ENCODE measurements around the gene MFAP2. TPM values are rescaled to one million over a fixed set of nuclear protein-coding genes. Genes with fewer than 3 reads are reported as not detected.
A peak's percentile ranks its signal among the peaks of the same experiment; 100 is the strongest.

Gene MFAP2
- total RNA-seq, 1 experiment from 2014 or later, result 123 TPM

DNA sequence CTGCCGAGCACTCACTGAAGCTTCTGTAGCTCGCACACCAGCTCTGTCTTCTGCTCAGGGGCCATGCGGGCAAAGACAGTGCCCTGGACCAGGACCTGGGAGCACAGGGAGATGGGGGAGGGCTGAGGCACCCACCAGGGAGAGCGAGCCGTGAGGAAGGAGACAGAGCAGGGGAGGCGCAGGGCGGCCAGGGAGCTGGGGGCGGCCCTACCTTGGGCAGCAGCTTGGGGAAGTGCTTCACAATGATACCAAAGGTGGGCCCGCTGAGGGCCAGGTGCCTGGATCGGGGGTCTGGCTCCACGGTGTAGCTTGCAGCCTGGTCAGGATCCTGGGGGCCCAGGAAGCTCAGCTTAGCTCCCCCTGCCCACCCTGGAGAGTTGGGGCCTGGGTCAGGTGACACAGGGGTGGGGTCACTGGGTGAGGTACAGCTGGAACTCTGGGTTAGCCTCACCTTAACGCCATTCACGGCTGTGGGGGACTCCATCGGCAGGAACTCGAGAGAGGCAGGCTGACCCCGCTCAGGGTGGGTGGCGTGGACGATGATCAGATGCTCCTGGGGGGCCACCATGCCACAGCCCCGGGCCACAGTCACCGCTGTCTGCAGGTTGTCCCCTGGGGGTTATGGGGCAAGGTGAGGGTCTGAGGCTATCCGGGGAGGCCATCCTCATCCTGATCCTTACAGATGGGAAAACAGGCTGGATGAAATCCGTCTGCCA is 9.4 kb upstream of the MFAP2 start:
- Histone ChIP-seq H3K27me3 (no peaks in the 10 kb centered on the region), H3K9me3 (no peaks in the 10 kb centered on the region), H3K36me3 (peaks cover 11% of the 10 kb centered on the region), H3K4me3 (no peak overlapping the region)
- DNase-seq, result no peak

DNA sequence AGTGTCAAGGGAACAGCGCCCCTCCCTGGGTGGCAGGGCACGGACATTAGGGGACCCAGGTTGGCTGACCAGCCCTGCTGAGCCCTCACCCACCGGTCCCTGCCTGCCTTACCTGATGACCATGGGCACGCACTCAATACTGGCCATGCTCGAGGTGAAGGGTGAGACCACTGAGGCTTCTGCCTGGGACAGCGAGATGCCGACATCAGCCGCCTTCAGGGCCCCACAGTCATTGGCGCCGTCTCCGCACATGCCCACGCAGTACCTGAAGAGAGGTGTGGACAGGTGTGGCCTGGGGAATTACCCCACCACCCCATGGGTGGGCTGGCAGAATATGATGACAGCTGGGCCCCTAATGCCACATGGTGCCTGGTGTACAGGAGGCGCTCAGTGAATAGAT is 7.8 kb upstream of the MFAP2 start:
- no peaks in the 10 kb centered on the region for H3K9me3 ChIP-seq
- H3K36me3 ChIP-seq, result peaks cover 16% of the 10 kb centered on the region
- no peak for DNase-seq
- H3K4me3 ChIP-seq, result no peak overlapping the region
- H3K27me3 ChIP-seq, result no peaks in the 10 kb centered on the region

DNA sequence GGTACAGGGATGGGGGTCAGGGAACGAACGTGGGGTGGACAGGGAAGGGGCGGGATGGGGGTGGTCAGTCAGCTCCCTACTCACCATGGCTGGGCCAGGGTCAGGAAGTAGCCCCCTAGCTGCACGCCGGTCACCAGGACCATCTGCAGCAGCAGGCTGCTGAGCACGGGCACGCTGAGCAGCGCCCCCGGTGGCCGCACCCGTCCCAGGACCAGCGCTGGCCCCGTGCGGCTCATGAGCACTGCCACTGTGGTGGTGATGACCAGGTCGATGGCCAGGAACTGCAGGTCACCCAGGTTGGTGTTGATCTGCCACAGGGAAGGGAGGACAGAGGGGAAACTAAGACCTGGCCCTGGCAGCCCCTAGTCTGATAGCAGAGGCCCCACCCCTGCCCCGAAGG is 6.5 kb upstream of the MFAP2 start:
- Histone ChIP-seq H3K27me3 (no peaks in the 10 kb centered on the region), H3K36me3 (peaks cover 16% of the 10 kb centered on the region), H3K4me3 (no peak overlapping the region), H3K9me3 (no peaks in the 10 kb centered on the region)
- DNase-seq, result no peak

DNA sequence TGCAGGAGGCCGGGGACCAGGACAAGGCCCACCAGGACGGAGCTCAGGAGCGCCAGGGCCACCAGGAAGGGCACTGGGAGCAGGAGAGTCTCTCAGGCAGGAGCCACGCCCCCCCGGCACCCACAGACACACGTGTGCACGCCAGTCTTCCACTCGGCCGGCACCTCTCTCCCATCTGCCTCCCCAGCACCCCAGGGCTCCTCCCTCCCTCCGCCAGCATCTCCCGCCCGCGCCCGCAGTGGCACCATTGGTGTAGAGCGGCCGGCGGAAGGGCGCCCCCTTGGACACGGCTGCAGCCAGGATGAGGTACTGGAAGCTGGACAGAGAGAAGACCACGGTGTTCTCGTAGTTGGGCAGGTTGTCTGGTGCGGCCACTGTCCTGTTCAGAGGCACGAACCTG is 6.1 kb upstream of the MFAP2 start:
- no peak for DNase-seq
- no peaks in the 10 kb centered on the region for H3K9me3 ChIP-seq
- H3K36me3 ChIP-seq, result peaks cover 16% of the 10 kb centered on the region
- H3K27me3 ChIP-seq, result no peaks in the 10 kb centered on the region
- H3K4me3 ChIP-seq, result no peak overlapping the region

DNA sequence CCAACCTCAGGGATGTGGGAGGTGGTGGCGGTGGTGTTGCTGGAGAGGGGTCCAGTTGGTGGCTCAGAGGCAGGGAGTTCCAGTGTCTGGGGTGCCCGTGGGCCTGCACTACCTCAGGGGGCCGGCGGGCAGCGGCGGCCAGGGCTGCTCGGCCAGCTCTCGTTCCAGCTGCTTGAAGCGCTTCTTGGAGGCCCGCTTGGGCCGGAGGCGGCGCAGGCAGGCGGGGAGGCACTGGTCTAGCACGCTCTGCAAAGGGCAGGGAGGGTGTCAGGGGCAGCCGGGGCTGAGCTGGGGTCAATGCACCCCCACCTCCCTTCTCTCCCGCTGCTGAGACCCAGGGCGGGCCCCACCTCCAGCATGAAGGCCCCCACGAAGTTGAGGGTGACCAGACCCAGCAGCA is 5.7 kb upstream of the MFAP2 start:
- Histone ChIP-seq H3K4me3 (no peak overlapping the region), H3K27me3 (no peaks in the 10 kb centered on the region), H3K36me3 (peaks cover 16% of the 10 kb centered on the region)

DNA sequence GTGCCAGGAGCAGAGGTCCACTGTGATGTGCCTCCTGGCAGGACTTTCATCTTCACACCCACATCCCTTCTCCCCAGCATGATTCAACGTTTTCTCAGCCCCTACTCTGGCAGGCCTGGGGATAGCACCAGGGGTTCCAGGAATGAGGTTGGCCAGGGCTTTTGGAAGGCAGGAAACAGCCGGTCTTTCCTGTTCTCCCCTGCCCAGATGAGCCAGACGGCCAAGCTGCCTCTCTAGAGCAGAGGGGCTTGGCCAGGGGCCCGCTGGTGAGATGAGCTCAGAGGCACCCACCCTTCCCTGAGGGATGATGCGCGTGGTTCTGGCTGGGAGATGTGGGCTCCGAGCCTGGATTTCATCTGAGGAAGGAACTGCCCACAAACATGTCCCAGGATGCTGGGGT is 4.3 kb upstream of the MFAP2 start:
- DNase-seq, result peak; percentile 100
- Histone ChIP-seq H3K4me3 (no peak overlapping the region), H3K36me3 (peaks cover 16% of the 10 kb centered on the region), H3K27me3 (no peaks in the 10 kb centered on the region), H3K9me3 (no peaks in the 10 kb centered on the region)

More for the DNA sequence above, 5.7 kb upstream of the MFAP2 start:
- no peak for DNase-seq
- no peaks in the 10 kb centered on the region for H3K9me3 ChIP-seq

DNA sequence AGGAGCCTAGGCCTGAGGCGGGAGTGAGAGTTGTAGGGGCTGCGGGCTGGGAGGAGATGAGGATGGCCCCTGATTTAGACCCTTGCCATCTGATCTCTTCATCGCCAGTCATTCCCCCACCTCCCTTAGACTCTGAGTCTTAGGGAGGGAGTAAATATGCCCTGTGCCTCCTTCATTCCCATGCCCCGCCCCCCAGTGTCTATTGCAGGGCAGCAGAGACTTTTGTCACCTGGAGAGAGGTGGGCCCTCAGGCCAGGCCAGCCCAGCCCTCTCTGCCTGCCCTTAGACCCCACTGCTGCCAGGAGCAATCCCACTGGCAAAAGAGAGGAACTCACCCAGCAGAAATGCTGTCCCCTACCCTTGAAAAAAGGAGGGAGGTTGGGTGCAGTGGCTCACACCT is 3.2 kb upstream of the MFAP2 start:
- DNase-seq, result no peak

DNA sequence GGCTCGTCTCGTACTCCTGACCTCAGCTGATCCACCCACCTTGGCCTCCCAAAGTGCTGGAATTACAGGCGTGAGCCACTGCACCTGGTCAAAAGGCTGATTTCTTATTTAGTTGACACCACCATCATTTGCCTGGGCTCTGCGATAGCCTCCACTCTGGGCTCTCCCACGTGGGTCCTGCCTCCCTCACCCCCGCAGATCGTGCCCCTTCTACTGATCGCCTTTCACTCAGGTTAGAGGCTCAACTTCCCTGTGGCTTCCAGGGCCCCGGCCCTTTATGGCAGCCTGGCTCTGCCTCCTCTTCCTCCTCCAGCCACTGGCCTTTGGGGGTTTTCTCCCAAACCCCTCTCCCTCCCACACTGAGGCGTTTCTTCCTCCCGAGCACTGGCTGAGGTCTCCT is 2.5 kb upstream of the MFAP2 start:
- Histone ChIP-seq H3K27me3 (no peaks in the 10 kb centered on the region), H3K9me3 (no peaks in the 10 kb centered on the region), H3K36me3 (peaks cover 25% of the 10 kb centered on the region), H3K4me3 (no peak overlapping the region)
- no peak for DNase-seq

More for the DNA sequence above, 3.2 kb upstream of the MFAP2 start:
- H3K27me3 ChIP-seq, result no peaks in the 10 kb centered on the region
- no peak overlapping the region for H3K4me3 ChIP-seq
- no peaks in the 10 kb centered on the region for H3K9me3 ChIP-seq
- peaks cover 22% of the 10 kb centered on the region for H3K36me3 ChIP-seq

DNA sequence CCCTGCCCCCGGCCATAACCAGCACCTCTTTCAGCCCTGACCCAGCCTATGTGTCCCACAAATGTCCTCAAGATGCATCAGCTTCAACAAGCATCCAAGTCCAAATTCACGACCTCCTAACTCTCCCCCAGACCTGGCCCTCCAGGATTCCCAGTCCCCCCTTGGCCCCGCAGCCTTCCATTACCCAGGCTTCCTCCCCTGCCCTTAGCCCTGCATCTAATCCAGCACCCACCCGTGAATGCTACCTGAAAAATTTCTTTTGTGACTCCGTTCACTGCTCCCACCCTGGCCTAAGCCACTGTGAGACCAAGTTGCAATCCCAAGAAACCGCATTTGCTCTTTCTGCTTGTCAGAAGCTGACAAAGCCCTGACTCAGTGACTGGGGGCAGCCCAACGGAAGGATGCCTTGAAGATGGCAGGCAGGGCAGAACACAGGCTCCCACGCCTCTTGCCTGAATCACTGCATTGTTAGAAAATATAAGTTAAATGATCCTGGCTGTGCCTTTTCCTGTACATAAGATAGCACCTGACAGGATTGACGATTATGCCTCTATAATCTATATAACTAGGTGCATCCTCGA is 939 bp upstream of the MFAP2 start:
- H3K27me3 ChIP-seq, result no peaks in the 10 kb centered on the region
- H3K36me3 ChIP-seq, result peaks cover 37% of the 10 kb centered on the region
- no peaks in the 10 kb centered on the region for H3K9me3 ChIP-seq
- peak; percentile 93 for DNase-seq
- H3K4me3 ChIP-seq, result peak overlapping the region; percentile 75

DNA sequence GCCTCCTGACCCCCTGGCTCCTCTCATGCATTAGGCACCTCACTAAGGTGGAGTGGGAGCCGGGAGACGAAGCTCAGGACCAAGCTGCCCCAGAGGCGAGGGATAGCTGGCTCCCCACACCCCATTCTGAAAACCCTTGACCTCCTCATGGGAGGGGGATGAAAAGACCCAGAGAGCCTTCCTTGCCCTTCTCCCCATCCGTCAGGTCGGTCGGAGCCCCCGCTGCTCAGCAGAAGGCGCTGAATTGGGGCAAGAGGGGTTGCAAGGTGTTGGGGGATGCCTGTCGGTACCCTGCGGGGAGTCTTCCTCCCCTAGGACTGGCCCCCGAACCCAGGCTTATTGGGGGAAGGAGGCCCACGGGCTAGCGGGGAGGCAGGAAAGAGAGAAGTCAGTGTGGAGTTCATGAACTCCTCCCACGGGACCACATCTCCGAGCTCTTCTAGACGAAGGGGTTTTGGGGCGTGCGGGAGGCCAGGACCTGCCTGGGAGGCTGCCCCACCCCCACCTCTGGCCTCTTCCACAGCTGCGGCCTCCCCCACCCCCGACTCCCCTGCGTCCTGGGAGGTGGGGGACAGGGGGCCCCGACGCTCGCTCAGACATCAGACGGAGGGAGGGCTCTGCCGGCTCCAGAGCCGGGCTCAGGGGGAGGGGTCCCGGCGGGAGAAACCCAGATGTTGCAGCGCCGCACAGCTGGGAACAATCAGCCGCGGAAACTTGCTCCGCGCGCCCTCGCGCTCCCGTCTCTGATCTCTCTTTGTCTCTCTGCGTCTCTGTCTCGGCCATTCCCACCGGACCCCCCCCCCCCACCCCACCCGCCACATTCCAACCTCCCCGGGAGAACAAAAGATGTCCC is 719 bp downstream of the MFAP2 start:
- peak; percentile 53 for DNase-seq
- Histone ChIP-seq H3K4me3 (peak overlapping the region; percentile 75), H3K9me3 (no peaks in the 10 kb centered on the region), H3K36me3 (peaks cover 50% of the 10 kb centered on the region), H3K27me3 (no peaks in the 10 kb centered on the region)

DNA sequence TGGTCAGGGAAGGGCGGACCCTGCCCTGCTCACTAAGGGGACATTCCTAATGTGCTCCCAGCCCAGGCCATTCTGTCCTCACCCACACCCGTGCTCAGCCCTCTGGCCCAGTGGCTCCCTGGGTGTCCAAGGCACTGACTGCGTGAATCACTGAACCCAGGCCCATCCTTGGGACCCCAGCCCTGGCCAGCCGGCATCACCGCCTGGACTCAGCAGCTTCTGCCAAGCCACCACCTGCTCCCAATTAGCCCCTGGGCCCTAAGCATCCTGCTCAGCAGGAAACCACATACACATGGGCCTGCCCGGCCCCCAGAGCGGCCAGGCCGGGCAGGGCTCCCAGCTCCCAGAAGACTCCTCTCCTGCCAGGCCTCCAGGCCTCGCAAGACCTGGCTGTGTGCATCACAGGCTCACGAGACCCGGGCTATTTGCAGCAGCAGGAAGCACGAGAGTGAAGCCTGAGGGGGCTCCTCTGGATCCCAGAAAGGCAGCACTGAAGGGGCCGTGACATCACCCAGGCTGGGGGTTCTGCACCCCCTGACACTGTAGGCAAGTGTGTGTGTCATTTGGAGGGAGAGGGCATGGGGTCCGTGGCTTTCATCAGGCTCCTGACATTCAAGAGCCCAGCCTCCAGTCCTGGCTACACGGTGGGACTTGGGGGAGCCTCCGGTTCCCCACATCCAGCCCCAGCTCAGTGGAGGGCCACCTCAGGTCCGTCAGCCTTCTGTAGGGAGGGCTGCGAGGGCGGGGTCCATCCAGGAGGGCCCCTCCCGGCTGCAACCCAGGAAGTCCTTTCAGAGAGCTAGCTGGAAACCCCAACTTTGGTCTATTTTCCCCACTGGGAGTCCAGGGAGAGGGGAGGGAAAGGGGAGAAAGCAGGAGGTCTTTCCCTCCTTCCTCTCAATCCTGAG is 1.6 kb downstream of the MFAP2 start:
- Histone ChIP-seq H3K27me3 (no peaks in the 10 kb centered on the region), H3K4me3 (peak overlapping the region; percentile 75), H3K36me3 (peaks cover 49% of the 10 kb centered on the region), H3K9me3 (no peaks in the 10 kb centered on the region)
- DNase-seq, result peak; percentile 93

DNA sequence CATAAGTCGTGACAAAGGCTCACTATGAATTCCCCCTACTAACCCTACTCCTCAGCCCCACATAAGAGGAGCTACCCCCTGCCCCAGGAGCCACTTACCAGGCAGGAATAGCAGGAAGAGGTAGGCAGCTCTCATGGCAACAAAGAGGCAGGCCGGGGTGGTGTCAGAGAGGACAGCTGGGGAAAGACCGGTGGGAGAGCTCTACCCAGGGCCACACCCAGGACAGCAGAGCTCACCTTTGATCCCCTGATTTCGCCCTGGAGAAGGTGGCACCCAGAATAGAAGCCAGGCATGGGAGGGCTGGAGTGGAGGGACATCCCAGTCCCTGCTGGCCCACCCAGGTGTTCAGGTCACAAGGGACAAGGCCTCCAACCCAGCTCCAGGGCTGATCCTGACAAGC is 2.3 kb downstream of the MFAP2 start:
- DNase-seq, result no peak
- Histone ChIP-seq H3K36me3 (peaks cover 48% of the 10 kb centered on the region), H3K9me3 (no peaks in the 10 kb centered on the region), H3K27me3 (no peaks in the 10 kb centered on the region), H3K4me3 (peak overlapping the region; percentile 75)

DNA sequence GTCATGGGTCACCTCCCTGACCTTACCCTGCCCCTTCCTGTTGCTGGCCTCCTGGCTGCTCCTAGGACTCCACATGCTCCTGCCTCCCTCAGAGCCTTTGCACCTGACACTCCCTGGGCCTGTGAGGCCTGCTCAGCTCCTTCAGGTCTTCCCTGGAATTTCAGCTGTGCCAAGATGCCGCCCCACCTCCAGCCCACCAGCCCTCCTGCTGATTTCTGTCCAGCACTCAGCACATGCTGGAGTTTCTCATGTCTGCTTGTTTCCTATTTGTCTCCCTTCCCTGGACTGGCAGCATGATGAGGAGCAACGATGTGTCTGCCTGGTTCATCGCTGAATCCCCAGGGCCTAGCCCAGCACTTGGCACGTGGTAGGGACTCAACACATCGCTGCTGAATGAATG is 3.0 kb downstream of the MFAP2 start:
- DNase-seq, result no peak
- Histone ChIP-seq H3K27me3 (no peaks in the 10 kb centered on the region), H3K4me3 (no peak overlapping the region), H3K9me3 (no peaks in the 10 kb centered on the region), H3K36me3 (peaks cover 48% of the 10 kb centered on the region)

DNA sequence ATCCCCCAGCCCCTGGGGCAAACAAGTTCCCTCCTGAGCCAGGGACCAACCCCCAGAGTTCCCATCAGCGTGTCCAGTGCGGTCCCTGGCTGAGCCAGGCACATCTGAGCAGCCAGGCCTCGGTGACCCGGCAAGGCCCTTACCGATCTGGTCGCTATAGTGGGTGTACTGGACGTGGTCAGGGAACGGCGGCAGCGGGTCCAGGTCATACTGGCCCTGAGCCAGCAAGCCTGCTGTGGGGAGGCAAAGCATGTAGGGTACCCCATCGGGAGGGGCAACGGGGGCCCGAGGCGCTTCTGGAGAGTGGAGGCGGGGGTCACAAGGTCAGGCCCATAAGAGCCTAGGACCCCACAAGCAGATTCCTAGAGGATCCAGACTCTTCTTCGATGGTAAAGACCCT is 3.5 kb downstream of the MFAP2 start:
- H3K36me3 ChIP-seq, result peaks cover 48% of the 10 kb centered on the region
- no peaks in the 10 kb centered on the region for H3K9me3 ChIP-seq

DNA sequence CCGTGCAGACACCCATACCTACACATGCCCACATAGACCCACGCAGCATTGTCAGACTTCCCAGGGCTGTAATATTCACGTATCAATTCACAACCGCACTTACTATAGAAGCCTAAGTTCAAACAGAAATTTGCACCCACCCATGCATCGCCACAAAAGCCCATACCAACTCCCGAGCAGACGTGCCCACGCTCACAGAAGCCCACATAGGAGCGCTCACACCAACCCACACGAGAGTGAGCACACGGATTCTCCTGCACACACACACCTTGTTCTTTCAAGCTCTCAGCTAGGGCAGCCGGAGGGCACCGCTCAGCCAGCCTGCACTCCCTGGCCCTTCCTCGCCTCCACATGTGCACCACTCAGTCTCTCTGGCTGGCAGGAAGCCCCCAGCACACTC is 4.6 kb downstream of the MFAP2 start:
- Histone ChIP-seq H3K36me3 (peaks cover 51% of the 10 kb centered on the region), H3K27me3 (no peaks in the 10 kb centered on the region), H3K4me3 (no peak overlapping the region), H3K9me3 (no peaks in the 10 kb centered on the region)
- no peak for DNase-seq

More for the DNA sequence above, 3.5 kb downstream of the MFAP2 start:
- no peak overlapping the region for H3K4me3 ChIP-seq
- H3K27me3 ChIP-seq, result no peaks in the 10 kb centered on the region
- DNase-seq, result no peak

DNA sequence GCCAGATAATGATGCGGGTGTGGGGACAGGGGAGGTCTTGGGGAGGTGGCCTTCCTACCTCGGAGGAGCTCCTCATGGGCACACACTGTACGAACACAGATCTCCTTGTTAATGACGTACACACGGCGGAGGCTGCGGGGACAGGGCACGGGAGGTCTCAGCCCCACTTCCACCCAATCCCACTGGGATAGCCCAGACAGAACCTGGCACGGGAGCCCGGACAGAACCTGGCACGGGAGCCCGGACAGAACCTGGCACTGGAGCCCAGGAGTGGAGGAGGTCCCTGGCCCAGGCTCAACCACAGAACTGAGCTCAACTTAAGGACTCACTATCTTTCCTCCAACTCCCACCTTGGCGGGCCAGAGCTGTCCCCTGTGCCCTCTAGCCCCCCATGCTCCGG is 5.2 kb downstream of the MFAP2 start:
- no peak for DNase-seq
- Histone ChIP-seq H3K4me3 (no peak overlapping the region), H3K36me3 (peaks cover 51% of the 10 kb centered on the region), H3K9me3 (no peaks in the 10 kb centered on the region), H3K27me3 (no peaks in the 10 kb centered on the region)

DNA sequence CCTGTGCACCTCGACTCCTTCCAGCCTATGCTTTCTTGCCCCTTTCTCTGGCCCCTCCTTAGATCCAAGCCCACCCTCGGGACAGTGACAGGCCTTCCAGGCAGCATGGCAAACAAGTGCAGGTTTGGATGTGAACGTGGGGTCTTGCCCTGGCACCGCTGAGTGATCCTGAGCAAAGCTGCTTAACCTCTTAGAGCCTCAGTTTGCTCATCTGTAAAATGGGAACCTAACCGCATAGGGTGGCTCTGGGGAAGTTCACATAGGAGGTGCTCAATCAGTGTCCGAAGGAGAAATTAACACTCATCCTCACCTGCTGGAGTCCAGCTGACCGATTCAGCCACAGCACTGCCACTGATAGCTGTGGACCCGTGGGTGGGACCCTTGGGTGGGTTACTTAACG is 7.2 kb downstream of the MFAP2 start:
- DNase-seq, result no peak
- Histone ChIP-seq H3K4me3 (no peak overlapping the region), H3K9me3 (no peaks in the 10 kb centered on the region)

More for the DNA sequence above, 7.2 kb downstream of the MFAP2 start:
- Histone ChIP-seq H3K27me3 (no peaks in the 10 kb centered on the region), H3K36me3 (peaks cover 44% of the 10 kb centered on the region)
